Fibroblast of the aortic adventitia (primary cell): ENCODE data around the gene AKAP6. TPM values are rescaled to one million over a fixed set of nuclear protein-coding genes. Genes with fewer than 3 reads are reported as not detected.

Experiments used
- DNase-seq: peaks from one replicate; pipeline ENCODE4 v3.0.0-alpha.2; 2010; ENCODE audit warnings: low read depth
- H3K4me3 ChIP-seq: 2 replicates; pipeline ENCODE4 v1.5.1; 2011; ENCODE audit warnings: low read depth, mild to moderate bottlenecking, control low read depth, low read length, moderate library complexity
- total RNA-seq: library from RNA; depleted of rRNA; stranded (reverse); fragments of >200 nt; gene quantifications from 2 replicates; pipeline ENCODE4 v1.2.3, GENCODE V29; 2012; ENCODE audit warnings: low replicate concordance
- TF ChIP-seq, protein P1 (sequence below): IDR thresholded peaks from 2 replicates; pipeline ENCODE4 v1.5.1; 2011; ENCODE audit warnings: mild to moderate bottlenecking, low read length, control low read depth, inconsistent platforms; ENCODE audit not compliant: insufficient read depth

Gene AKAP6
- total RNA-seq, 1 donor = 2.2 TPM

DNA sequence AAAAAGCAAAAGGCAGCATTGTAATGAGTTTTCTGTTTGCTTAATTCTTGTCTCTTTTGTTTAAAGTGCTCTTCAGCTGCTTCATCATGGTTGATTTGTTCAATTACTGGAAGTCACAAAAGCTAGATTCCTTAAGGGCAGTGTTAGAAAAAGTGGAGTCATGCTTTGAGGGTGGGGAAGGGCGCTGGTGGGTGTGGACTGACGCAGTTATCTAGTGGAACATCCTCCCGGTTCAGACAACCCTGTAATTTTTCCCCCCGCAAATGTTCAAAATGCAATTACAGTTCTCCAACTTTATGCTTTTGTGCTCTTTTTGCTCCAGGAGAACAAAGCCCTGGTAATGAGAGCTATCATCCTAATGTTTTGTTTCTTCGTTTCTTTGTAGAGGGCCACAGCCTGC lies 2.1 kb downstream of the AKAP6 start:
- no peak overlapping the region for H3K4me3 ChIP-seq
- TF ChIP-seq, protein P1, sequence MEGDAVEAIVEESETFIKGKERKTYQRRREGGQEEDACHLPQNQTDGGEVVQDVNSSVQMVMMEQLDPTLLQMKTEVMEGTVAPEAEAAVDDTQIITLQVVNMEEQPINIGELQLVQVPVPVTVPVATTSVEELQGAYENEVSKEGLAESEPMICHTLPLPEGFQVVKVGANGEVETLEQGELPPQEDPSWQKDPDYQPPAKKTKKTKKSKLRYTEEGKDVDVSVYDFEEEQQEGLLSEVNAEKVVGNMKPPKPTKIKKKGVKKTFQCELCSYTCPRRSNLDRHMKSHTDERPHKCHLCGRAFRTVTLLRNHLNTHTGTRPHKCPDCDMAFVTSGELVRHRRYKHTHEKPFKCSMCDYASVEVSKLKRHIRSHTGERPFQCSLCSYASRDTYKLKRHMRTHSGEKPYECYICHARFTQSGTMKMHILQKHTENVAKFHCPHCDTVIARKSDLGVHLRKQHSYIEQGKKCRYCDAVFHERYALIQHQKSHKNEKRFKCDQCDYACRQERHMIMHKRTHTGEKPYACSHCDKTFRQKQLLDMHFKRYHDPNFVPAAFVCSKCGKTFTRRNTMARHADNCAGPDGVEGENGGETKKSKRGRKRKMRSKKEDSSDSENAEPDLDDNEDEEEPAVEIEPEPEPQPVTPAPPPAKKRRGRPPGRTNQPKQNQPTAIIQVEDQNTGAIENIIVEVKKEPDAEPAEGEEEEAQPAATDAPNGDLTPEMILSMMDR = no peak
- DNase-seq = no peak

DNA sequence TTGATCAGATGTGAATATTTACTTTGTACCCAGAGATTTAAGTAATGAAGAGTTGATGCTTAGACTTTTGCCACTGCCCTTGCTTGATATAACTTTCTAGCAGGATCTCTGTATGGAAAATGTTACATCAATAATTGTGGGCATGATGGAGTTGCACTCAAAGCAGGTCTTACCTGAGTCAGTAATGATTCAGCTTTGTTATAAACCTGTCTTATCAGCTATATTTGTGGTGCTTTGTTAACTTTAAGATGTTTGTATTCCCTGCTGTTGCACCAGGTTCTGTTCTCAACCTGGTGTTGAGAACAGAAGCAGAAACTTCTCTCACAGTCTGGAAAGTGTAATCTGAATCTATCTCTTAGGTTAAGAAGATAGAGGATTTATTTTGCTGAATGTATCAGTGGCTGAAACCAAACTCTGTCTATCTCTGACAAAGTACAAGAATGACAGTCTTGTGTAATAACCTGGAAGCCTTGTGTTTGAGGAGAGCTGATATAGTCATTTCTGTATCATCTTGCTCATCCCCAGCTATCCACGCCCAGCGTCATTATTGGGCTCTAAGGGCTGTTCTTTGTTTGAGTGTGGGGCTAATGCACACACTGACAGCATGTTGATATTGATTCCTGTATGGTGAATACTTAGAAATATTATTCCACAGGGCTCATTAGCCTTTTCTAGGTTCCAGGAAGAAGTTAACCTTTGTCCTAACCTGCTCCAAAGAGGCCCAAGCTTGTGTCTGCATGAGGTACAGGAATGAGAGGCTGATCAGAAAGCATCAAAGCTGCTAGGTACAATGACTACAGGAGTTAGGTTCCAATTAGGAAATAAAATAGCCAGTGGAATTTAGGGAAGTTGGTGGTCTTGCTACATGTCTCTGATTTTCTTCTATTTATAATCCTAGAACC lies 3.6 kb downstream of the AKAP6 start:
- TF ChIP-seq, protein P1 = no peak
- no peak for DNase-seq

DNA sequence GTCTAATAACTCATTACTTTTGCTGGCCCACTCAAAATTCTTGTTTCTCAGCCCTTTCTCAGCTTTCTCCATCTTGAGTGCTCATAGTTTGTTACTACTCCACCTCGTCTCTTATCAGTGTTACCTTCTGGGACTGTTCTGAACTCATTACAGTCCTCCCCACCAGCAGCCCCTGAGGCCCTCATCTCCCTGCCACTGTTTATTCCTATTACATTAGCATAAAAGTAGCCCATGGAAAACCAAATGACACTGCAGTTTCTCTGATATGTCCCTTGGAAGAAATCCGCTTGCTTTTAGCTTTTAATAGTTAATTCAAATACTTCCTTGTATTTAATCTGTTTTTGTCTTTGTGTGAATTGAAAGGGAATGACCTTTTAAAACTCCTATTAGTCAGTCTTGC lies 7.6 kb downstream of the AKAP6 start:
- TF ChIP-seq, protein P1 = no peak
- no peak overlapping the region for H3K4me3 ChIP-seq
- no peak for DNase-seq

More for the DNA sequence above, 3.6 kb downstream of the AKAP6 start:
- H3K4me3 ChIP-seq = no peak overlapping the region

DNA sequence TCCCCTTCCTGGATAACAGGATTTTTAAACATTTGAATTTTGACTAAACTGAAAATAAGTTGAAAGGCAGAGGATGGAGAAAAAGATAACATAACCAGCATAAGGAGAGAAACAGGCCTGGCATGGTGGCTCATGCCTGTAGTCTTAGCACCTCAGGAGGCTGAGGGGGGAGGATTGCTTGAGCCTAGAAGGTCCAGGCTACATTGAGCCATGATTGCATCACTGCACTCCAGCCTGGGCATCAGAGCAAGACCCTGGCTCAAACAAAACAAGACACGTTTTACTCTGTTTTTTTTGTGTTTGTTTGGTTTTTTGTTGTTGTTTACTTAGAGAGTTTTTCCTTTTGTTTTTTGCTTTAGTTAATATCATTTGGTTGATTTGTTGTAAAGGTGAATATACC lies 8.7 kb downstream of the AKAP6 start:
- TF ChIP-seq, protein P1 = no peak
- DNase-seq = no peak

DNA sequence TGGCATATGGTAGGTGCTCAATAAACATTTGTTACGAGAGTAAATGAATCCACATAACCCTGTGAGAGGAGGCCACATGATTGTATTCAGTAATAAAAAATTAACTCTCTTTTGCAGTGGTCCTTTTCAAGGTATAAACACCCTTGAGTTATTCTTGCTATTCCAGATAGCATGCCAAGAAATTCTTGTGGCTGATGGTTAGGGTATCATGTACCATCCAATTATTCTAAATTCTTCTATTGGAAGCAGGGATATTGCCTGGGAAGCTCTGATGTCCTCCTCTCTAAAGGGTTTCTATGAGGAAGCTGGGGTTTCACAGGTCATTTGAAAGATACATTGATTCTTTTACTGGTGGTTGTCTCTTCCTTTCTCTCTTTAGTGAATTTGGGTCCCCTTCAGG lies 10.1 kb downstream of the AKAP6 start:
- no peak overlapping the region for H3K4me3 ChIP-seq
- TF ChIP-seq, protein P1 = no peak
- no peak for DNase-seq

More for the DNA sequence above, 8.7 kb downstream of the AKAP6 start:
- H3K4me3 ChIP-seq = no peak overlapping the region

DNA sequence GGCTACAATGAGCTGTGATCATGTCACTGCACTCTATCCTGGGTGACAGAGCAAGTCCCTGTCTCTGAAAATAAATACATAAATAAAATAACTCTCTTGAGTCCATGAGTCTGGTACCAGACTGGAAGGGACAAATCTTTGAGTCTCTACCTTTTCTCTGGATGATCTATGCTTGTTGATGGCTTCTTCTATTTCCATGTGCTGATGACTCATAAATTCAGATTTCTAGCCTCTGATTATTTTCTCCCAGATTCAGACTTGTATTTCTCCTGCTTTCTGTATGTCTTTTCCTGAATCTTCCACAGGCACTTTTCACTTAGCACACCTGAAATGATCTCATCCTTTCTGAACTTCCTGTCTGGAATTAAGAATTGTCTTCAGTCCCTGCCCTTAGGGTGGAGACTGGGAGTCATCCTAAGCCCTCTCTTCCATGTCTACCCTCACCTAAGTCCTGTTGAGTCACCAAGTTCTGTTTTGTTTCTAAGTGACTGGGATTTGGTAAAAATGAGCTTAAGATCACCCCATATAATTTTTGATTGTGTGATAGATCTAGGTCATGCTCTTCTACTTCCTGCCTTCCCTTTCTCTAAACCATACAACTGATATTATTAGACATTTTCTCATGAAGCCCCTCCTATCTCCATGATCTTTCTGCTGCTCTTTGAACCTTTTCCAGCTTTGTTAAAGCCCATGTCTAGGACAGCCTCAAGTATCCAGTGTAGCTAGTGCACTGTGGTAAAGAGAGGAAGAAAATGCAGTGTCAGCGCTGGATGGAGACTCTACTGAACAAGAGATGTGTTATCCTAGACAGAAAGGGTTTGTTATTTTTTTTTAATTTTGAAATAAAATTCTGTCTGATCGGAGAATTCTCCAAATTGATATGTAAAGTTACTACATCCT lies 13.1 kb downstream of the AKAP6 start:
- TF ChIP-seq, protein P1 = no peak
- no peak overlapping the region for H3K4me3 ChIP-seq
- no peak for DNase-seq
